HG02642 (cell line): ENCODE results near the gene RABGGTA.

ENCODE experiments used
- ATAC-seq: cut with Tn5 transposase; IDR thresholded peaks from one replicate; pipeline ENCODE4 v1.9.1; 2021; ENCODE audit warnings: mild to moderate bottlenecking; ENCODE audit not compliant: unreplicated experiment, poor library complexity

Gene RABGGTA

GRCh38 chr14:24280797-24281460 is 9.5 kb upstream of the RABGGTA start:
- no peak for ATAC-seq

- peak; percentile 68 for ATAC-seq
Observed at GRCh38 chr14:24279301-24280186, 8.1 kb upstream of the RABGGTA start.

DNA sequence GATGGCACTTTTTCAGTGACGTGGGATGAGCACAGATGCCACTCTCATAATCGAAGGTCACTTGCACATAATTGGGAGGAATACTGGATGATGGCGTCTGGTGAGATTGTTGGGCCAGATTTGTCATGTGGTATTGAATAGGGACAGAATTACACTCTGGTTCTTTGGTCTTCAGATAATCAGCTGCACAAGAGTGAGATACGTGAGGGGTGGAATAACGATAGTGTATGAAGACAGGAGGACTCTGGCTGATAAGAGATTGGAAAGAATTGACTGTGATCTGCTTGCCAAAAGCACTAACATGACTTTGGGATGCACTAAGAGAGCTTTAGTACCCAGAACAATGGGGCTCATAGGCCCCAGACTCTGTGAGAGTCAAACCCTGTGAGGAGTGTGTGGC is 7.0 kb upstream of the RABGGTA start:
- ATAC-seq: no peak

DNA sequence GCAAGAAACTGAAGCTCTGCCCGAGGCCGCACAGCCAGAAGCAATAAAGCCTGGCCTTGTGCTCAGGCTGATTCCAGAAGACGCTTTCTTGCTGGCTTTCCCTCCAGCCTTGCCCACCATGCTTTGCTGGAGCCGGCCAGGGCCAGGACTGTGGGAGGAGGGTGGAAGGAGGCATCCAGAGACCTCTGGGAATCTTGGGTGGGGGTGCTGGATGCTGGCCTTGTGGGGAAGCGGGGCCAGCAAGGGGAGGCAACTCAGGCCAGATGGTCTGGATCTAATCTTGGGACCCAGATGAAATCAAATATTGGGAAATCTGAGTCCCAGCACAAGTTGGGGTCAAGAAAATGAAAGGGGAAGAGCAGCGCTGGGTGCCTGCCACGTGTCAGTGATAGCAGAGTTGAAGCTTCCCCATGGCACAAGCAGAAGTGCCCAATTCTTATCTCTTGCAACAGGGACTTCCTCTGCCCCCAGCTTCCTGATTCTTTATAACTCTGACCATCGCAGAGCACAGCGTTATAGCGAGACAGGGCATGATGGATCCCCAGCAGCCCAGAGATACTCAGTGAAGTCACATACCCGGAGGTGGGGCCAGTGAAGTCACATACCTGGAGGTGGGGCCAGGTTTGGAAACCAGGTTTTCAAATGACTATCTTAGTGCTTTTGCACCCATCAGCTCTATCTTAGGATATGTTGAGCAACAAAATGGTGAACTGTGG is 6.4 kb upstream of the RABGGTA start:
- no peak for ATAC-seq

- no peak for ATAC-seq
Observed at GRCh38 chr14:24277071-24277470, 5.7 kb upstream of the RABGGTA start.

GRCh38 chr14:24274101-24274543 is 2.7 kb upstream of the RABGGTA start:
- peak; percentile 40 for ATAC-seq

DNA sequence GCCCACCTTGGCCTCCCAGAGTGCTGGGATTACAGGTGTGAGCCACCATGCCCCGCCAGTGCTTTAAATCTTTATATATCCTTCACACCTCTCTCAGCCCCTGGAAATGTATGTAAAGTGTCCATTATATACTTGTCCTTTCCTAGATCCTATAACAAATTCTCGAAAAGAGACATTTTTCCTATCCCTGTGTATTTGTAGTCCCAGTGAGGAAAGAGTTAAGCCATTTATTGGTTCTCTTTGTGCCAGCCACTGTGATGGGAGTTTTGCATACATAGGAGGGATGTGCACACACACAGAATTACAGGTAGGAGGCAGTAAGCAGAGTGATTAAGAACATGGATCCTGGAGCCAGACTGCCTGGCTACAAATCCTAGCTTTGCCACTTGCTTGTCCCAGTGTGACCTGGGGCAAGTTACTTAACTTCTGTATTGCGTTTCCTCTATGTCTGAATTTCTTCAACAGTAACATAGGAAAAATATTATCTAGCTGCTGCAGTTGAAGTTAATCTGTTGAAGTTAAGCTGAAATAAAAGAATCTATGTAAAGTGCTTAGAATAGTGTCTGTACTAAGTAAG is 2.1 kb upstream of the RABGGTA start:
- ATAC-seq: no peak

GRCh38 chr14:24272467-24272866 is 1.1 kb upstream of the RABGGTA start:
- ATAC-seq: no peak

DNA sequence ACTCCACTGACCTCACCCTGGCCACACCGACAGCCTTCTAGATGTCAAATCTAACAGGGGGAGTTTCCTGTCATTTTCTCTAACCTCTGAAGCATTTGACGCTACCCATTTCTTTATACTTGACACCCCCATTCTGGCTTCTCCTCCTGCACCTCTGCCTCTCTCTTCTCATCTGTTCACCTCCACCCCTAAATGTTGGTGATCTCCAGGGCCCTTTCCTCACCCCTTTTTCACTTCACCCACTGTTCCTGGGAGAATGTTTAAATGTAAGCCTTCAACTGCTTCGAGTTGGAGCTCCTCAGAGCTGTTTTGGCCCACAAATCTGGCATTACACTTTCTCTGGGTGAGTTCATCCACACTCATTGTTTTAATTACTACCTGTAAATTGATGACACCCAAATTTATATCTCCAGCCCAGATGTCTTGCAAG is 452 bp upstream of the RABGGTA start:
- no peak for ATAC-seq

DNA sequence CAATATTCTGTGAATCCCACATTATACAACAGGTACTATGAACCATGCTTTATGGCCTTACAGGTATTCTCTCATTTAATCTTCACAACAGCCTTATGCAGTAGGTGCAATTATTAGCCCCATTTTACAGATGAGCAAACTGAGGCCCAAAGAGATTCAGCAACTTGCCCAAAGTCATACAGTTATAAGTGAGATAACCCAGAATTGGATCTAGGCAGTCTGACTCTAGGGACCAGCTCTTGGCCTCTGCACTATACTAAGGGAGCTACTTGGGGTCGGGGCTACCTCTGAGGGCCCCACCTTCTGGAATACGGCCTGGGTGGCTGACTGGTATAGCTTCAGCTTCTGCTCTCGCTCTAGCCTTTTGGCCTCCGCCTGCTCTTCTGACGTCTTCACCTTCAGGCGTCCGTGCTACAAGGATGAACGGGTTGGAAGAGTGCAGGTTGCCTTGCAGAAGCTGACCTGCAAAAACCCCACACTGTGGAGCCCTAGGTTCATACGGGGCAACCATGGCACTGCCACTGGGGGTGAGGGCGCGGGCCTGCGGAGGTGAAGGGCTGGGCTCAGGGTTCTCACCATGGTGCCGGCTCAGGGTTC is 762 bp downstream of the RABGGTA start:
- no peak for ATAC-seq

GRCh38 chr14:24269910-24270536 is 1.4 kb downstream of the RABGGTA start:
- ATAC-seq: no peak

DNA sequence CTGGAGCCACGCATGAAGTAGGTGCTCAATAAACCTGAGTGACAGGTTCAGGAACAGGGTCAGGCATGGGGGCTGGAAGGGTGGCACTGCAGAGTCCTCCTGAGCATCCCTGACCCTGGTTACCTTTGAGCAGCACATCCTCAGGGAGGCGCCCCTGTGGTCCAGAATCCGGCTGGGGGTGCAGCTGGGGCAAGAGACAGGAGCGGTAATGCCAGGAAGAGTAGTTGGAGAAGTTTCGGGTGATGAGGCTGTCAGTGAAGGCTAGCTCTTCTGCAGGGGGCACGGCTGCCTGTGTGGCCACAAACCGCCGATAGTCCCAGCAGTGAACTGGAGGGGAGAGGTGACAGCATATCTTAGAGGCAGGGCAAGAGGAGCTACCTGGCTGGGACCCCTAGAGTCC is 2.0 kb downstream of the RABGGTA start:
- no peak for ATAC-seq

DNA sequence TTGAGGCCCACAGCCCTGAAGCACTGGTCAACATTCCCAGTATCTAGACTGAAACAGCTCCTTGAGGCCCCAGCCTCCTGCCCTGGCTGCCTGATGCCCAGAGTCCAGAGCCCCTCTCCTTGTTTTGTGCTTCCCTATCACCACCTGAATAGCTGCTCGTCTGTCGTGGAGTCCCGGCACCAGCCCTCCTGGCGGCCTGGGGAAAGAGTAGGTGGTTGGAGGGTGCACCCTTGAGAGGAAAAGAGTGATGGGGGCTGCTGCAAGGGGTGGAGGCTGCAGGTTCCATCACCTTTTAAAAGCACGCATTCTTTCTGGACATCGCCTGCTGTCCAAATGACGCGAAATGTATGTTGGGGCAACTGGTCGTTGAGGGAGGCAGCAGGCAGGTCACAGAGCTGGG is 3.2 kb downstream of the RABGGTA start:
- no peak for ATAC-seq

DNA sequence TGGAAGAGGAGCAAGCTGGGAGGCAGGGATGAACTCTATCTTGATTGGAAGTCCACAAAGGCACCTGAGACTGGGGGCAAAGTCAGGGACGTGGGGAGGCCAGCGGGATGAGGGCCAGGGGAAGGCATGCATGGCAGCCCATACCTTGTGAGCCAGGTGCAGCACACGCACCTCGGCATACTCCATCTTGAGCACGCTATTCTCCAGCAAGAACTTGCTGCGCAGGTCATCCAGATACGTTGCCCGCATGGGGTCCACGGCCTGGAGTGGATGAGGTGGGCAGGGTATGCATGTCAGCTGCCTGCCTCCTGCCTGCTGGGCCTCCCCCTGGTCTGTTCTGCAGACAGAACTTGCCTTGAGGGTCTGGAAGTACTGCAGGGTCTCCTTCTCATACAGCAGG is 3.9 kb downstream of the RABGGTA start:
- ATAC-seq: no peak

- ATAC-seq: no peak
Observed at GRCh38 chr14:24266344-24267244, 4.8 kb downstream of the RABGGTA start.

DNA sequence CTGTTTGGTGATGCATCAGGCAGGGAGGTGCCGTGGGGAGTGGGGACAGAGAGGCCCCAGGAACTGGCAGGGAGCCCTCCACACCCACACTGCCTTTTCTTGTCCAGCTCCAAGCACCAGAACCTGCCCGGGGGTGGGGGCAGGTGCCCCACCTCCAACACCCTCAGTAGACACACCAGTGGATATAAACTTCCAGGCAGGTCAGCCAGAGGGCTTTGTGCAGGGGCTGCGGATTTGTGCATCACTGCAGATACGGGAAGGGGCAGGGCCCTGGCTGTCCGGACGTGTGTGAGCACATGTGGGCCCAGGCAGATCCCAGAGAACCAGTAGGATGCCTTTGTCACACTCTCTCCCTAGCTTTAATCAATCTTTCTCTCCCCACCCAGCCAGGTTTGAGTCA is 7.1 kb downstream of the RABGGTA start:
- ATAC-seq: no peak

GRCh38 chr14:24263848-24264247 is 7.5 kb downstream of the RABGGTA start:
- no peak for ATAC-seq

DNA sequence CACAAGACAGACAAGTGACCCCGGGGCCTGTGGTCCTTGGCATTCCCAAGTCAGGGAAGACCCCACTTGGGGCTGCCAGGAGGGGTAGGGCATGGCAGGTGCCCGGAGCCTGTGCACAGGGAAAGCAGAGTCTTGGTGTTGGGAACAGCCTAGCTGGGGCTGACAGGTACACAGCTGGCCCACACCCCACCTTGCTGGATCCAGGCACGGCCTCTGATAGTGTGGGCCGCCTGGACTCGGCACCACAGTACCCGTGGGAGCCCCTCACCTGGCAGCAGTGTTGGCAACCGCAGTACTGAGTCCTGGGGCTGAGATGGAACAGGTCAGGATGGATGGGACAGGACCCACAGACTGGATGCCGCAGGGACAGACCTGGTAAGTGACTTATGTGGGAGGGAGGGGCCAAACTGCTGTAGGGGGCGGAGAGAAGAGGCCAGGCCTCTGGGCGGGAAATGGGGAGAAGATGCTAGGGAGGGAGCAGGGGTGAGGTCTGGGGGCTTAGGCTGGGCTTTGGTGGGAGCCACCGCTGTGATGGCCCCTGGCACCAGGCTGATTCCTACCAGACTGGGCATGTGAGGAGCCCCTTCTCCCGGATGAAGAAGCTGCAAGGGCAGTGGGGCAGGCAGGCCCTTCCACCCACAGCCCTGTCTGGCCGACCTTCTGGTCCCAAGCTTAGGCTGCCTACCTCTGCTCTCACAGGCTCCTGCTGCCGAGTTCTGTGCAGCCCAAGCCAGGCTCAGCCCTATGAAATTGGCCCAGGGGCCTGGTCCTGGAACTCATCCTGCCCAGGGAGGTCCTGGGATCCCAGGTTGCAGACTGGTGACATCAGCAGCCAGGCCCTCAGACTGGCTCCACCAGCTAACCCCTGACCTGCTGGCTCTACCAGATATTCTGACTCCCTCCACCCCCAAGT is 8.3 kb downstream of the RABGGTA start, which contains the start of gene TGM1:
TSS of gene TGM1 (minus strand) at position 357 of the 913 bp plus-strand sequence. CDS start 825 bp downstream, outside the sequence.
- ATAC-seq: no peak
